HG03565 (cell line): Measurements from ENCODE around the gene MTUS2.

ENCODE experiments used
- ATAC-seq: cut with Tn5 transposase; IDR thresholded peaks from one replicate; pipeline ENCODE4 v1.9.1; 2021; ENCODE audit warnings: mild to moderate bottlenecking, moderate library complexity; ENCODE audit not compliant: unreplicated experiment

Gene MTUS2

DNA sequence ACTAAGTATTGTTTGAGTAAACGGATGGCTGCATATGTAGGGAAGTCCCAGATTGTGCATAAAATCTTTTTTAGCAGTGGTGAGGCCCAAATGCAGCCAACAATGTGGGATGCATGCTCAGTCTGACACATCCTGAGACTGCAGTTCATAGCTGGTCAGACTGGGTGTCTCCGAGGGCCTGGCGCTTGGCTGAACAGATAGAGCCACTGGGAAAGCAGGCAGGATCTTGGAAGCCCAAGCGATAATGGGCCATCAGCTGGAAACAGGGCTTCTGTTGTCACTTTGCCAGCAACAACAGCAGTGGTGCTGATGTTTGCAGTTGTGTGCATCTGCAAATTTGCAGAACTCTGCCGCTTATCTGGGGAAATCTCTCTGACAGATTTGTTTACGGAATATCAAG is 36.1 kb downstream of the MTUS2 start:
- ATAC-seq, result no peak

DNA sequence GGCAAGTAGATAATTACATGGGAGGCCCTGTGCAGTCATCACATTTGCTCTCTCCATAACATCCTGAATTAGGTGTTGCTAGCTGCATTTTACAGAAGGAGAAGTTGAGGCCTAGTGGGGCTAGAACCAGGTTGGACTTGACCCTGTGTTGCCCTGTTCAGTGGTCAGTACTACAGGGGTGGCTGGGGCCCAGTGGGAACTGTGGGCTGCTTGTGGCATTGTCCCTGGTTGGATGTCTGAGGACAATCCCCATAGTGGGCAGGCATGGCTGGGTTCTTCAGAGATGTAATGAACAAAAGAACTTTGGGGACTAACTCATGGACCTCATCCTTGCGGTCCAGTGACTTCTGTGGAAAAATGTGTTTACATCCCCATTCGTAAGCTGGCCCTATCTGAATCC is 38.9 kb downstream of the MTUS2 start:
- no peak for ATAC-seq

- ATAC-seq, result no peak
Measured at GRCh38 chr13:28859717-28860116, 39.6 kb downstream of the MTUS2 start.

DNA sequence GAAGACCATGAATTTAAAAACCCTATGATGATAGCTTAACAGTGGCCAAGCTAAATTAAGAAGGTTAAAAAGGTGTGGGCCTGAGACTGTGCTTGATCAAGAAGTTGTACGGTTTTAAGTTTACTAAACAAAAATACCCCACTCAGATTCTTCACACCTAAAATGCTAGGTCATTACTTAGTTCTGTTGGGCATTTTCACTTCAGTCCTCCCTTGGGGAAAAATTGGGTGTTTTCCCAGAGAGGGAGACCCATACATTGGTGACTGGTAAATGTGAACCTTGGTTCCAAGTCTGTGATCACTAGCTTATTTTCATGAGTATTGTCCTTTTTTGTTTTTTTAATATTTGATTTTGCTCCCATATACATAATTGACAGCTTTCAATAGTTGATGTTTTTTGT is 44.4 kb downstream of the MTUS2 start:
- no peak for ATAC-seq

- ATAC-seq, result no peak
Measured at GRCh38 chr13:28865149-28865744, 45.1 kb downstream of the MTUS2 start.

DNA sequence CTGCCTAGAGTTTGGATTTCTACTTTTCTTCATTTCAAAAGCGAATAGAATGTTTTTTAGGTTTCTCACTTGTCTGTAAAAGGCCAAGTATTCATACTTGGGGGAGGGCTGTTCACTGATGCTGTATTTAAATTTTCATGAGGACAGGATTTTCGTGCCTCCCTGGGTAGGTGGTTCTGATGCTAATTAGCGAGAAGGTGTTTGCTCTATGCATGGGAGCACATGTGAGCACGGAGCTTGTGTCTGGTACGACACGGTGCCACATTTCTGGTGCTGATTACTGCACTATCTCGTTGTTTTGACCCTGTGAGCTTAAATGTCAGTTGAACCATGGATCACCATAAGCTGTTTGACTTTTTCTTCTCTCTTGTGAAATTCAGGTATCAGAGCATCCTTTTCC is 45.8 kb downstream of the MTUS2 start:
- no peak for ATAC-seq

DNA sequence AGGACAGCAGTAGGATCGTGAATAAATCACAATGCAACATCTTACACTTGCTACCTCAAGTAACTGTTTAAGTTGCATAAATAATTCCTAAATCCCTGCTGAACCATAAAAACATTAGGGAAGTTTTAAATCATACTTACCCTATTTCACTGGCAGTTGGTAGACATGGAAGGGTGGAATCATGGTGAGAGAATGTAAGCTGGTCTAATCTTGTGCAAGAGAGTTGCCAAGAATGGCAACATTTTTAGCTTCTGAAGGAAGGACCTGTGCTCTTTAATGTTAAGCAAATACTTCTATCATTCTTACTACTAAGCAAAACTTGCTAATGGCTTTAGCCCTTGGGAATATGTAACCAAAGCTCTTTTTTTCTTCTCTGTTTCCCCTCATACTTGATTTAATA is 46.8 kb downstream of the MTUS2 start:
- ATAC-seq, result no peak

DNA sequence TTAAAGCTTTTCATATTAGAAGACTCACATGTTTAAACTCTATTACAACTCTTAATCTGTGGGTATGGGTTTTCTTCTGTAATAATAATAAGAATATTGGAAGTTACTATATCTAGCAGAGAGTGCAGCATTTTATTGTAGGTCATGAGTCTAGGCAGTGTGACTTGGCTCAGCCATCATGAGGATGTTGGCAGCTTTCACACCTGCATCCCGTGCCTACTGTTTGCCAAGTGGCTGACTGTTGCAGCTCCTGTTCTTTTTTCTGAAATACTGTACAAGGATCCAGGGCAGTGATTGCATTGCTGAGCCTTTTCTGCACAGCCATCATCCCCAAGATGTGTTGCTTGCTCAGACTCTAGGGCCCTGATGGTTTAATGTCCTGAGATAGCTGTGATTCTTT is 47.4 kb downstream of the MTUS2 start:
- no peak for ATAC-seq

DNA sequence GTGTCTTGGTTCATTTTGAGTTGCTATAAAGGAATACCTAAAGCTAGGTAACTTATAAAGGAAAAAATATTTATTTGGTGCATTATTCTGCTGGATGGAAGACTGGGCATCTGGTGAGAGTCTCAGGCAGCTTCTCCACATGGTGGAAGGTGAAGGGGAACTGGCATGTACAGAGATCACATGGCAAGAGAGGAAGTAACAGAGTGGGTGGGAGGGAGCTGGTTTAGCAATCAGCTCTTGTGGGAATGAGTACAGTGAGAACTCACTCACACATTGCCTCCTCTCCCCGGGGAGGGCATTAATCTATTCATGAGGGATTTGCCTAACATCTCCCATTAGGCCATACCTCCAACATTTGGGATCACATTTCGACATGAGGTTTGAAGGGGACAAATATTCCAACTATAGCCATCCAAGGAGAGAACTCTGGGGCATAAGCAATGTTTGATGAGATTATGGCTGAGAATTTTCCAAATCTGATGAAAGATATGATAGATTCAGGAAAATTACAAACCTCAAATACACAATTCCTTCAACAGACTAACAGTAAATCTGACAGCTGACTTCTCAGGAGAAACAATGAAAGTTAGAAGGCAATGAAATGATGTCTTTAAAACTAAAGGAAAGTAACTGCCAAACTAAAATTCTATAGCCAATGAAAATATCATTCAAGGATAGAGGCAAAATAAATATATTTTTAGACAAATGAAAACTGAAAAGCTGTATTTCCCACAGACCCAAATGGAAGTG is 52.5 kb downstream of the MTUS2 start:
- no peak for ATAC-seq

DNA sequence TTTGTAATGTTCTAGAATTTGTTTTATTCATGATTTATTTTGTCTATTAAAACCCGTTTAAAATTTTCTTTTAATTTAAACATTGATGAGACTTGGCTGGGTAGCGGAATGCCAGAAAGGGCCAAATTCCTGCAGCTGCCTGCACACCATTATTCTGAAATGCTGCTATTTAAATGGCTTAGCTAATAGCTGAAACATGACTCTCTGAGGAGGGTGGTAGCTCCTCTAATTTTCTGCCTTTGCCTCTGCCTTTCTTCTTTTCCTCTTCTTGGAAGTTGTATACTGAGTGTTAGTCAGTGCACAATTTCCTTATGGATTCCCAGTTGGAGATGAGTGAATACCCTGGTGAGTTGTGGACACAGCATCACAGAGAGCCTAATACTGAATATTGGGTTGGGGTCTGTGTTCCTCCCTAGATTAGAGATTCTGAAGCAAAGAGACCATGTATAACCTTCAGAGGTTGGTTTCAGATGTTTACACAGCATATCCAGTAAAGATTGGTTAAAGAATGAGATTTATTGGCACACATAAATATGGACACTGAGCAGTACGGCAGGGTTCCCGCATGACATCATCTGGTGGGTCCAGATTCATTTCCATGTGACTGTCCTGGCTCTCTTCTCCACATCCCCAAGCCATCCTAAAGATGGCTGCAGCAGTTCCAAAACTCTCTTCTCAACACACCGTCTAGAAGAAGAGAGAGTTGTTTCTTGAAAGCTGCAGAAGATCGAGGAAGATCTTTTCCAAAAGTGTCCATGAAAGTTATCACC is 55.9 kb downstream of the MTUS2 start:
- ATAC-seq, result no peak

GRCh38 chr13:28877408-28877807 is 57.3 kb downstream of the MTUS2 start:
- no peak for ATAC-seq

GRCh38 chr13:28885181-28885580 is 65.0 kb downstream of the MTUS2 start:
- ATAC-seq, result no peak

DNA sequence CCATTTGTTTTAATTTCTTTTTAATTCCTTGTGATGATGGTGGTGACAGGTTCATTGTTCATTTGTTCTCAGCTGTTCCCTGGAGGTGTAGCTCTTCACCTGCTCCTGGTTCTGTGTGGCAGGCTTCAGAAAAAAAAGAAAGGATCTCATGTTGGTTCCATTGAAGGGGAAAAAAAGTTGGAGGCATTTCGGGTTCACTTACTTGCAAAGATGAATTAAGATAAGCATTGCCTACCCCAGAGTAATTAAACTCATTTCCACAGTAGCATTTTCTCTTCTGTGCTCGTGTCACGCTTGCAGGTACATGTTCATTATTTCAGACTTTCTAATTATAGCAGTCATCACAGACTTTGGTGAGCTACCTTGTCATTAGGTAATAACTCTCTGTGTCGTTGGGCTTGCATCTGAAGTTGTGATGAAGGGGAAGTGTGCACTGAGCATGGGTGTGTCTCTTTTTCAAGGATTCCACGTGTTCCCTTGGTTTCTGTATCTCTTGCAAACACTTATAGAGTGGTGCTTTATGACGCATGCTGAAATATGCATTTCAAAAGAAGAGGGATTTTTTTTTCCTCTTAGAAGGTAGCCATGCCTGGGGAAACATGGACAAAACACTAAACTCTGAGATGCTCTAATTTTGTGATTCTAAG is 69.1 kb downstream of the MTUS2 start:
- no peak for ATAC-seq

GRCh38 chr13:28890712-28891111 is 70.6 kb downstream of the MTUS2 start:
- ATAC-seq, result no peak

DNA sequence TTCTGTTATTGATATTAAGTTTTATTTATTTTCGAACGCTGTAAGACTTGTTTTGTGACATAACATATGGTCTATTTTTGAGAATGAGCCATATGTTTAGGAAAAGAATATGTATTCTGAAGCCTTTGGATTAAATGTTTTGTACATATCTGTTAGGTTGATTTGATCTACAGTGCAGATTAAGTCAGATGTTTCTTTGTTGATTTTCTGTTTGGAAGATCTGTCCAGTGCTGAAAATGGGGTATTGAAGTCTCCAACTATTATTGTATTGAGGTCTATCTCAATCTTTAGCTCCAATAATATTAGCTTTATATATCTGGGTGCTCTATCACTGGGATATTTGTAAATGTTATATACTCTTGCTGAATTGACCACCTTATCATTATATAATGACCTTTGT is 97.9 kb downstream of the MTUS2 start:
- ATAC-seq, result no peak

GRCh38 chr13:28922341-28922740 is 102.2 kb downstream of the MTUS2 start:
- ATAC-seq, result no peak

DNA sequence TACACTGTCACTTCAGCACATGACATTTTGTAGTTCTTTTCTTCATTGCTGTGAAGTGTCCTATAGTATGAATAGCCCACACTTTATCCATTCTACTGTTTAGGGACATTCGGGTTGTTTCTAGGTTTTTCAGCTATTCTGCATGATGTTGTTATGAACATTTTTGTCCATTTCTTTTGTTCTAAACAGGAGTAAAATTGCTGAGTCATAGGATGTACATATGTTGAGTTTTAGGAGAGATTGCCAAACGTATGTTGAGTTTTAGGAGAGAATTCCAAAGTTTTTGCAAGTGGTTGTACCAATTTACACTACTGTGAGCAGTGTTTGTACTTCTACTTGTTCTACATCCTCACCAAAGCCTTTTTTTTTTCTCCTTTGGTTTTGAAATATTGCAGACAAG is 115.0 kb downstream of the MTUS2 start:
- ATAC-seq, result no peak

GRCh38 chr13:28942906-28943305 is 122.8 kb downstream of the MTUS2 start:
- no peak for ATAC-seq

DNA sequence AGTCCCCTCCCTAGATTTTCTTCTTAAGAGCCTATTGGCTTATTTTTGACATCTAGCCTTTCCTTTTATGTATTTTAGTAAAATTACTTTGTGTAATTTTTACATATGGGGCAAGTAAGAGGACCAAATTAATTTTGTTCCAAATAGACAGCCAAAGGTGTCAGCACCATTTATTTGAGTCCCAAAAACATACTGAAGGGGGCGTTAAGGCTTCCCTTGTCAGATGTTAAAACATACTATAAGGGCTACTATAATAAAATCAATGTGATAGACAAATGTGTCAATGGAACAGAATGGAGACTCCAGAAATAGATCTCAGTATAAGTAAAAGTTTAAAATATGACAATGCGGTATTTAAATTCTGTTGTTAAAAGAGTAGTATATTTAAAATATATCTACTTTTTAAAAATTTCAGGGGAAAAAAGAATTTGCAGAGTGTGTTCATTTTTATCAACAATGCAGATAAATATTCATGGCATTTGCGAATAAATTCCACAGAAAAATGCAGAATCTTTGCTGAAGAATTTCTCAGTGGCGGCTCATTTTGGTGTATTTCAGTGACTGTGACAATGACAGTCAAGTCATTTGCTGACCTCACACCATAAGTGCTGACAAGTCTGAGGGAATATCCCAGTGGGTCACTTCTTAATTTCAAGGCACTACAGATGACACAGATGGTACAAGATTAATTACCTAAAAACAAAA is 133.7 kb downstream of the MTUS2 start:
- no peak for ATAC-seq

GRCh38 chr13:28954419-28954725 is 134.2 kb downstream of the MTUS2 start:
- ATAC-seq, result no peak

DNA sequence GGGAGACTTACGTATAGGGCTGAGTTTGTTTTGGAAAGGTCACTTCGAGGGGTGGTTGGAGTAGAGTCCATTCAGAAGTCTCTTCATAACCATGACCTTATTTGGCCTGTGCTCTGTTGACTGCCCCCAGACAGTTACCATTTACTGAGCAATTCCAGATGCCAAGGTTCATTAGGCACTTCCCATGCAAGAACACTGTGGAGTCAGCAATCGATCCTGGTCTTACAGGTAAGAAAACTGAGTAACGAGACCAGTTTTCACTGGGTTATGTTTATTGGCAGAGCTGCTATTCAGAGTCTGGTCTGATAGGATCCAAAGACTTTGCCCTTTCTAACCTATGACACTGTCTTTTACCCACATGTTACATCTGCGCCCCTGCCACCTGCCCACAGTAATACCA is 134.7 kb downstream of the MTUS2 start:
- ATAC-seq, result no peak
